Activated CD4-positive, alpha-beta T cell treated with anti-CD3 and anti-CD28 coated beads for 36 hours (primary cell): ENCODE data around the gene CETP. TPM values are rescaled to one million over a fixed set of nuclear protein-coding genes. Genes with fewer than 3 reads are reported as not detected.
A peak's percentile ranks its signal among the peaks of the same experiment; 100 is the strongest.

Experiments used
- ATAC-seq: fragments of 200-7000 bp; cut with Tn5 transposase; one replicate; pipeline ENCODE4 v1.10.0; 2021; ENCODE audit warnings: mild to moderate bottlenecking, moderate library complexity
- CTCF ChIA-PET: fragments of 350-600 bp; sonication (Branson Sonifier 250); formaldehyde crosslinking; loops from one replicate; lab custom pipeline; 2021; ENCODE audit warnings: antibody characterized with exemption; lab: Charles Lee
- POLR2A ChIA-PET: fragments of 350-600 bp; sonication (Branson Sonifier 250); formaldehyde crosslinking; loops from one replicate; lab custom pipeline; 2021; ENCODE audit warnings: antibody characterized with exemption, inconsistent platforms; lab: Charles Lee
- DNase-seq: peaks from one replicate; pipeline ENCODE4 v3.0.0-alpha.2; 2020
- H3K27ac Mint-ChIP-seq: one replicate; pipeline ENCODE4 v1.8.0; 2021; ENCODE audit warnings: mixed read lengths
- H3K27me3 Mint-ChIP-seq: one replicate; pipeline ENCODE4 v1.8.0; 2021; ENCODE audit warnings: mixed read lengths
- H3K36me3 Mint-ChIP-seq: one replicate; pipeline ENCODE4 v1.8.0; 2021; ENCODE audit warnings: low read depth, mixed read lengths
- H3K4me1 Mint-ChIP-seq: one replicate; pipeline ENCODE4 v1.8.0; 2021; ENCODE audit warnings: mixed read lengths
- H3K4me3 Mint-ChIP-seq: one replicate; pipeline ENCODE4 v1.8.0; 2021; ENCODE audit warnings: mild to moderate bottlenecking, moderate library complexity, mixed read lengths
- H3K9me3 Mint-ChIP-seq: one replicate; pipeline ENCODE4 v1.8.0; 2021; ENCODE audit warnings: low read depth, mixed read lengths
- intact Hi-C, 2 experiments: fragments of 100-400 bp; cut with DNase I in 1 of 2; cut with micrococcal nuclease in 1 of 2; formaldehyde crosslinking; loops; one replicate each; pipeline versions ENCODE4 v1.14.2 to v1.15.1; 2022 to 2024; cut with DNase I, micrococcal nuclease
- total RNA-seq, 2 experiments: library from RNA; stranded (reverse); gene quantifications; one replicate each; pipeline ENCODE4 v1.2.3, GENCODE V29; 2021

CETP gene
- total RNA-seq, 2 experiments from 2014 or later, result 0.14 TPM; not detected in 1

GRCh38 chr16:56945847-56946527 is 15.8 kb upstream of the CETP start:
- DNase-seq, result peak; percentile 1
- CTCF ChIA-PET, result interaction anchor here (0.9 to 3.3 kb wide), 8 partner anchors 11 to 96 kb away, joined by 3 to 22 read pairs (median 4); partner anchors contain the start of gene HERPUD1
- intact Hi-C loops, result loop anchor here (1.0 to 5.0 kb wide), 5 partner anchors 14 to 214 kb away; partner anchors contain the start of genes HERPUD1 (in 1 of the 2), NLRC5 (in 1 of the 2) and NUP93 (in 1 of the 2)
- POLR2A ChIA-PET, result interaction anchor here (0.7 to 3.2 kb wide), 8 partner anchors 9 to 240 kb away, joined by 3 to 27 read pairs (median 7); partner anchors contain the start of genes NLRC5, PSME3IP1 and RSPRY1
- Mint-ChIP-seq H3K36me3 (peaks cover 49% of the 10 kb centered on the region), H3K27ac (no peak overlapping the region), H3K4me3 (no peak overlapping the region), H3K27me3 (no peaks in the 10 kb centered on the region), H3K4me1 (peaks cover 58% of the 10 kb centered on the region), H3K9me3 (no peaks in the 10 kb centered on the region)
- no peak for ATAC-seq

DNA sequence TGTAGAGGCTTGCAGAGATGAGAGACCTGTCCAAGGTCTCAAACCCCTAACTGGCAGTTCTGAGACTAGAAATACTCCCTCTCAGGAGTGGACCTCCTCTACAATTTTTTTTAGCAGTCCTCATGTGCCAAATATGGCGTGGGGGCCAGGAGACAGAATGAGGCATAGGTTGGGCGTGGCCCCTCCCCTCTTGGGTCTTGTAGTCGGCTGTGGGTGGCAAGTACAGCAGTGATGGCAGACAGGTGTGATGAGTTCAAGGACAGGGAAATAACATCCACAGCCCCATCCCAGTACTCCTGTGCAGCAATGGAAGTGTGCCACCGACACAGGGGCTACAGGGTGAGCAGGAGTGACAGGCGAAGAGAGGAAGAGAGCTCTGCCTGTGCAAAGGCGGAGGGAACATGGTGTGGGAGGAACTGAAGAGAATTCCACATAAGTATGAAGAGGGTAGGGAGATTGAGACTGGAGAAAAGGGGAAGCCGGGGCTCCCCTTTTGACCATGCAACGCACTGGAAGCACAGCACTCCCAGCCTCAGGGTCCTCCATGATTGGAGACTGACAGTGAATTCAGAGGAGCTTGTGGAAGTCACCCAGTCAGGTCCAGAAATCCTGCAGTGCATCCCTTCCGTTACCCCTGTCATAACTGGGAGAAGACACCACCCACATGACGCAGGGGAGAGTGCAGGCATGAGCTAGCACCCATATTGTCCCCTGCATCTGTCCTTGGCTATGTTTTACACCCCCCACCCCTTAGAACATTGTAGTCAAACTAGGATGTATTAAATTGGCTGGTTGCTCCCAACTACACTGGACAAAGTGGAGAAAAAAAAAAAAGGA is 14.8 kb upstream of the CETP start:
- Mint-ChIP-seq H3K27me3 (no peaks in the 10 kb centered on the region), H3K36me3 (peaks cover 41% of the 10 kb centered on the region), H3K4me3 (no peak overlapping the region), H3K27ac (peak overlapping the region; percentile 65), H3K4me1 (peaks cover 57% of the 10 kb centered on the region), H3K9me3 (no peaks in the 10 kb centered on the region)
- CTCF ChIA-PET, result interaction anchor here (0.7 to 1.0 kb wide), 3 partner anchors 17 to 99 kb away, joined by 3 to 4 read pairs (median 3); no protein-coding TSS in a partner anchor
- ATAC-seq (no peak), DNase-seq (peak; percentile 36)
- POLR2A ChIA-PET, result interaction anchor here (0.9 kb wide), 1 partner anchor 267 kb away, joined by 3 read pairs; no protein-coding TSS in a partner anchor
- intact Hi-C loops, result loop anchor here in 1 of 2 experiments (5.0 kb wide), 1 partner anchor 215 kb away; the partner anchor contains the start of gene NUP93

- peaks cover 37% of the 10 kb centered on the region for H3K36me3 Mint-ChIP-seq
- H3K4me1 Mint-ChIP-seq, result peaks cover 51% of the 10 kb centered on the region
- ChIA-PET CTCF (interaction anchor here (0.9 to 1.0 kb wide), 2 partner anchors 20 to 99 kb away, joined by 3 to 4 read pairs; no protein-coding TSS in a partner anchor), POLR2A (interaction anchor here (0.9 kb wide), 1 partner anchor 267 kb away, joined by 3 read pairs; no protein-coding TSS in a partner anchor)
- ATAC-seq (no peak), DNase-seq (peak; percentile 4)
- H3K27me3 Mint-ChIP-seq, result no peaks in the 10 kb centered on the region
- H3K9me3 Mint-ChIP-seq, result no peaks in the 10 kb centered on the region
- no peak overlapping the region for H3K4me3 Mint-ChIP-seq
- peak overlapping the region; percentile 14 for H3K27ac Mint-ChIP-seq
- intact Hi-C loops, result loop anchor here in 1 of 2 experiments (5.0 kb wide), 1 partner anchor 215 kb away; the partner anchor contains the start of gene NUP93
Observed at GRCh38 chr16:56947604-56947995, 14.2 kb upstream of the CETP start.

DNA sequence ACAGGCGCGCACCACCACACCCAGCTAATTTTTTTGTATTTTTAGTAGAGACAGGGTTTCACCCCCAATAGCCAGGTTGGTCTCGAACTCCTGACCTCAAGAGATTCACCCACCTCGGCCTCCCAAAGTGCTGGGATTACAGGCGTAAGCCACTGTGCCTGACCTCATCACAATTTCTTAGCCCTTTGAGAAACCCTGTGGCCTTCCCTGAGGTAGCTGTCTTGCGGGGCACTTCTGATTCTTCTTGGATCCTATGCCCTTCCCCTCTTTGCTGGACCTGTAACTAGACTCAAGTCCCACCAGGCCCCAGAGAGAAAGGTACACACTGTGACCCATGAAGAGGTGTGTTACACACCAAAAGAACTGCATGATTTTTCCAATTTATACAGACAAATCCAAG is 13.5 kb upstream of the CETP start:
- no peak for ATAC-seq
- peaks cover 30% of the 10 kb centered on the region for H3K36me3 Mint-ChIP-seq
- no peak overlapping the region for H3K4me3 Mint-ChIP-seq
- H3K27ac Mint-ChIP-seq, result no peak overlapping the region
- intact Hi-C loops, result loop anchor here in 1 of 2 experiments (5.0 kb wide), 1 partner anchor 216 kb away; the partner anchor contains the start of gene NUP93
- H3K27me3 Mint-ChIP-seq, result no peaks in the 10 kb centered on the region
- DNase-seq, result peak; percentile 2
- ChIA-PET CTCF (no interaction called here), POLR2A (no interaction called here)
- H3K4me1 Mint-ChIP-seq, result peaks cover 45% of the 10 kb centered on the region
- H3K9me3 Mint-ChIP-seq, result no peaks in the 10 kb centered on the region

DNA sequence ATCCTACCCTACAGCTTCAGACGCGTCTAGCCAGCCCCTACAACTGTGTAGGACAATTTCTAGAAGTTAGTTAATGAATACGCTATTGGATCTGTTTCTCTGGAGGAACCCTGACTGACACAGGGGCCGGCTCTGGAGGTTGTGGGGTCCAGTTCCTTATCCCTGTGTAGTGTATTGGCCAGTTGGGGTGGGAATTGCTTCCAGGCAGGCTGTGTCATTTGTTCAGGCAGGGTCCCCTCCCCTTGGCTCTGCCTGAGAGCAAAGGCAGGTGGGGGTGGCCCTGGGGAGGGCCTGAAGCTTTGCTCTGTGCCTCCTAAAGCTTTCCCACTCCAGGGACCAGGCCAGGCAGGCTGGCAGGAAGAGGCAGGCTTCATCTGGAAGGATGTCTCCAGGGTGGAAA is 11.7 kb upstream of the CETP start:
- Mint-ChIP-seq H3K27ac (no peak overlapping the region), H3K27me3 (no peaks in the 10 kb centered on the region), H3K36me3 (peaks cover 12% of the 10 kb centered on the region), H3K9me3 (no peaks in the 10 kb centered on the region), H3K4me1 (peaks cover 27% of the 10 kb centered on the region), H3K4me3 (no peak overlapping the region)
- ATAC-seq (no peak), DNase-seq (no peak)
- intact Hi-C loops, result no loop called here
- ChIA-PET POLR2A (interaction anchor here (0.6 kb wide), 1 partner anchor 25 kb away, joined by 3 read pairs; no protein-coding TSS in a partner anchor), CTCF (interaction anchor here (0.8 to 4.5 kb wide), 7 partner anchors 11 to 89 kb away, joined by 3 to 35 read pairs (median 3); no protein-coding TSS in a partner anchor)

- peaks cover 9% of the 10 kb centered on the region for H3K36me3 Mint-ChIP-seq
- POLR2A ChIA-PET, result interaction anchor here (0.6 kb wide), 1 partner anchor 26 kb away, joined by 3 read pairs; no protein-coding TSS in a partner anchor
- DNase-seq (no peak), ATAC-seq (no peak)
- intact Hi-C loops, result no loop called here
- no peaks in the 10 kb centered on the region for H3K9me3 Mint-ChIP-seq
- H3K4me3 Mint-ChIP-seq, result no peak overlapping the region
- H3K27ac Mint-ChIP-seq, result no peak overlapping the region
- no peaks in the 10 kb centered on the region for H3K27me3 Mint-ChIP-seq
- peaks cover 23% of the 10 kb centered on the region for H3K4me1 Mint-ChIP-seq
- CTCF ChIA-PET, result interaction anchor here (0.6 to 4.5 kb wide), 16 partner anchors 9 to 1043 kb away, joined by 3 to 35 read pairs (median 3); no protein-coding TSS in a partner anchor
Observed at GRCh38 chr16:56950455-56950854, 11.3 kb upstream of the CETP start.

DNA sequence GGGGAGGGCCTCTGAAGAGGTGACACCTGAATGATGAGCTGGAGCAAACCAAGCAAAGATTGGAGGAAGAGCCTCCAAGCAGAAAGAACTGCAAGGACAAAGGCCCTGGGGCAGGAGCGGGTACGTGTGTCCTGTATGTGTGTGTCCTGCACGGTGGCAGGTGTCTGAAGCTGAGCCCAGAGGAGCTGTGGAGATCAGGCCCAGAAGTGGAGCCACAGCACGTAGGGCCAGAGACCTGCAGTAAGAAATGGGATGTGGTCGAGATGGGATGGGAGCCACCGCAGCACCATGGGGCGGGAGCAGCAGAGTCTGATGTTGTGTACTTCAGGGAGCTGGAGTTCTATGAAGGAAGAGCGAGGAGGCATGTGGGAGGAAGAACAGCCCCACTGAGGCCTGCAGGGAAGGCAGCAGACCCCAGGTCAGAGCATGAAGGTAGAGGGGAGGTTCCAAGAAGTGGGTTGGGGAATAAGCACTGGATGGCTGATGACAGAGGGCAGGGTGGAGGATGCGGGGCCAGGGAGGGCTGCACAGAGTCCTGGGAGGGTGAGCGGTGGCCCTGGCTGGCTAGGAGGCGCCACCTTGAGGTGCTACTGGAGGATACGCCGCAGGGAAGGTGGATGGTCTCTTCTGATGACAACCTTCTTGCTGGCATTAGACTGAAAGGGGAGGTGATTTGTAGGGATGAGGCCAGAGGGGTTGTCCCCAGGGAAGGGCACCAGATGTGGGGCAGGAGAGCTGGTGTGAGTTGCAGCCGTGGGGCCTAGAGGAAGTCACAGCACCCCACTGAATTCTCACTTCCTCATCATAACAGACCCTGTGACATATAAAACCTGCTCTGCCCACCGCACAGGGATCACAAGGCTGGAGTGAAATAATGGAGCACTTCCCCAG is 10.6 kb upstream of the CETP start:
- CTCF ChIA-PET, result interaction anchor here (0.6 to 4.5 kb wide), 24 partner anchors 9 to 1044 kb away, joined by 3 to 35 read pairs (median 3); no protein-coding TSS in a partner anchor
- peaks cover 18% of the 10 kb centered on the region for H3K4me1 Mint-ChIP-seq
- ATAC-seq (peak; percentile 94), DNase-seq (peak; percentile 85)
- peaks cover 9% of the 10 kb centered on the region for H3K36me3 Mint-ChIP-seq
- H3K9me3 Mint-ChIP-seq, result no peaks in the 10 kb centered on the region
- no peak overlapping the region for H3K27ac Mint-ChIP-seq
- intact Hi-C loops, result loop anchor here (1.0 kb wide), 1 partner anchor 84 kb away; no protein-coding TSS in a partner anchor
- H3K4me3 Mint-ChIP-seq, result no peak overlapping the region
- POLR2A ChIA-PET, result no interaction called here
- H3K27me3 Mint-ChIP-seq, result no peaks in the 10 kb centered on the region

- ChIA-PET CTCF (interaction anchor here (0.6 to 4.5 kb wide), 8 partner anchors 12 to 217 kb away, joined by 3 to 35 read pairs (median 4); no protein-coding TSS in a partner anchor), POLR2A (interaction anchor here (0.6 kb wide), 1 partner anchor 57 kb away, joined by 3 read pairs; no protein-coding TSS in a partner anchor)
- intact Hi-C loops, result no loop called here
- Mint-ChIP-seq H3K4me1 (peaks cover 11% of the 10 kb centered on the region), H3K36me3 (peaks cover 2% of the 10 kb centered on the region), H3K9me3 (no peaks in the 10 kb centered on the region), H3K27ac (no peak overlapping the region), H3K4me3 (no peak overlapping the region), H3K27me3 (no peaks in the 10 kb centered on the region)
- ATAC-seq (no peak), DNase-seq (no peak)
Observed at GRCh38 chr16:56953006-56953405, 8.7 kb upstream of the CETP start.

- intact Hi-C loops, result no loop called here
- Mint-ChIP-seq H3K4me3 (no peak overlapping the region), H3K36me3 (no peaks in the 10 kb centered on the region), H3K4me1 (peaks cover 5% of the 10 kb centered on the region), H3K27ac (no peak overlapping the region), H3K27me3 (no peaks in the 10 kb centered on the region), H3K9me3 (no peaks in the 10 kb centered on the region)
- POLR2A ChIA-PET, result no interaction called here
- DNase-seq (no peak), ATAC-seq (no peak)
- CTCF ChIA-PET, result interaction anchor here (0.8 to 1.6 kb wide), 3 partner anchors 11 to 82 kb away, joined by 3 to 6 read pairs (median 5); no protein-coding TSS in a partner anchor
Observed at GRCh38 chr16:56956076-56956475, 5.7 kb upstream of the CETP start.

GRCh38 chr16:56956756-56957155 is 5.0 kb upstream of the CETP start:
- Mint-ChIP-seq H3K4me3 (no peak overlapping the region), H3K36me3 (no peaks in the 10 kb centered on the region), H3K27me3 (no peaks in the 10 kb centered on the region), H3K27ac (no peak overlapping the region), H3K9me3 (no peaks in the 10 kb centered on the region), H3K4me1 (no peaks in the 10 kb centered on the region)
- ATAC-seq (peak; percentile 69), DNase-seq (peak; percentile 39)
- ChIA-PET CTCF (interaction anchor here (0.8 to 1.6 kb wide), 3 partner anchors 12 to 82 kb away, joined by 3 to 6 read pairs (median 5); no protein-coding TSS in a partner anchor), POLR2A (no interaction called here)
- intact Hi-C loops, result no loop called here
